B cell (primary cell): Measurements from ENCODE around the gene DUSP5. TPM values are rescaled to one million over a fixed set of nuclear protein-coding genes. Genes with fewer than 3 reads are reported as not detected.

Experiments used
- ATAC-seq: fragments of 200-7000 bp; cut with Tn5 transposase; one replicate; pipeline ENCODE4 v1.10.0; 2021; ENCODE audit warnings: low read depth, mild to moderate bottlenecking, moderate number of reproducible peaks, moderate library complexity
- CTCF ChIA-PET: fragments of 350-600 bp; sonication (Branson Sonifier 250); formaldehyde crosslinking; loops from one replicate; lab custom pipeline; 2021; ENCODE audit warnings: antibody characterized with exemption, inconsistent platforms; lab: Charles Lee
- POLR2A ChIA-PET: fragments of 350-600 bp; sonication (Branson Sonifier 250); formaldehyde crosslinking; loops from one replicate; lab custom pipeline; 2021; ENCODE audit warnings: antibody characterized with exemption; lab: Charles Lee
- DNase-seq: peaks from one replicate; pipeline ENCODE4 v3.0.0; 2013
- H2AFZ ChIP-seq: 2 replicates; pipeline ENCODE4 v1.6.1; 2012; ENCODE audit warnings: mild to moderate bottlenecking, low read depth, low read length; ENCODE audit not compliant: insufficient read depth, poor library complexity, severe bottlenecking
- H3K27ac ChIP-seq, 2 donors: 1 replicate in 1 of 2; 2 replicates in 1 of 2; pipeline ENCODE4 v1.5.1; 2012 to 2013; ENCODE audit warnings: low read length in 2 of 2, mild to moderate bottlenecking in 2 of 2, moderate library complexity in 1 of 2
- H3K27me3 ChIP-seq, 4 experiments: fragments of 200-600 bp in 1 of 4; sonication (generic) in 1 of 4; replicated peaks in 1 of 4; 1 replicate in 2 of 4; 2 replicates in 2 of 4; pipeline versions ENCODE4 v1.6.1 to v1.7.0; 2013 to 2016; ENCODE audit warnings: low read length in 3 of 4, mild to moderate bottlenecking in 2 of 4, mixed read lengths in 1 of 4, moderate library complexity in 1 of 4; ENCODE audit not compliant: insufficient read depth in 4 of 4, control insufficient read depth in 3 of 4; ENCODE audit errors: control extremely low read depth in 1 of 4
- H3K36me3 ChIP-seq, 2 experiments: replicated peaks in 1 of 2; 1 replicate in 1 of 2; 2 replicates in 1 of 2; pipeline versions ENCODE4 v1.6.1 to v1.7.1; 2013; ENCODE audit warnings: low read length in 1 of 2; ENCODE audit not compliant: insufficient read depth in 2 of 2, control insufficient read depth in 1 of 2; ENCODE audit errors: control extremely low read depth in 1 of 2, extremely low read depth in 1 of 2
- H3K4me1 ChIP-seq, 2 donors: fragments of 200-600 bp in 1 of 2; sonication (generic) in 1 of 2; 1 replicate in 1 of 2; 2 replicates in 1 of 2; pipeline versions ENCODE4 v1.5.1 to v1.6.1; 2013 to 2017; ENCODE audit warnings: low read length in 2 of 2; ENCODE audit not compliant: control insufficient read depth in 2 of 2, insufficient read depth in 2 of 2
- H3K4me2 ChIP-seq: replicated peaks from 2 replicates; pipeline ENCODE3; 2012; ENCODE audit warnings: mild to moderate bottlenecking, low read depth, low read length; ENCODE audit not compliant: poor library complexity, severe bottlenecking
- H3K4me3 ChIP-seq, 5 experiments: fragments of 200-600 bp in 1 of 5; sonication (generic) in 1 of 5; 1 replicate in 3 of 5; 2 replicates in 2 of 5; pipeline versions ENCODE4 v1.5.1 to v1.7.0; 2011 to 2016; ENCODE audit warnings: low read length in 4 of 5, mild to moderate bottlenecking in 4 of 5, low read depth in 2 of 5, control low read depth in 1 of 5, moderate library complexity in 1 of 5; ENCODE audit not compliant: insufficient read depth in 1 of 5; ENCODE audit errors: control extremely low read depth in 1 of 5, extremely low read depth in 1 of 5
- H3K79me2 ChIP-seq: fragments of 200-600 bp; sonication (generic); one replicate; pipeline ENCODE4 v1.6.0; 2016; ENCODE audit warnings: low read length; ENCODE audit not compliant: control insufficient read depth, insufficient read depth
- H3K9ac ChIP-seq: fragments of 200-600 bp; sonication (generic); 2 replicates; pipeline ENCODE4 v1.6.1; 2017; ENCODE audit warnings: mild to moderate bottlenecking, low read length, moderate library complexity
- H3K9me3 ChIP-seq, 3 donors: one replicate each; pipeline versions ENCODE4 v1.6.1 to v1.7.1; 2013; ENCODE audit warnings: low read length in 2 of 3; ENCODE audit not compliant: control insufficient read depth in 2 of 3, insufficient read depth in 1 of 3; ENCODE audit errors: control extremely low read depth in 1 of 3
- H4K20me1 ChIP-seq: 2 replicates; pipeline ENCODE4 v1.6.0; 2012; ENCODE audit warnings: mild to moderate bottlenecking, low read length; ENCODE audit not compliant: insufficient read depth, control insufficient read depth, poor library complexity, severe bottlenecking
- H3K27ac Mint-ChIP-seq: one replicate; pipeline ENCODE4 v1.8.0; 2021; ENCODE audit warnings: mixed read lengths
- H3K27me3 Mint-ChIP-seq: one replicate; pipeline ENCODE4 v1.8.0; 2021; ENCODE audit warnings: mixed read lengths
- H3K4me1 Mint-ChIP-seq: one replicate; pipeline ENCODE4 v1.8.0; 2021; ENCODE audit warnings: mixed read lengths
- H3K4me3 Mint-ChIP-seq: one replicate; pipeline ENCODE4 v1.8.0; 2021; ENCODE audit warnings: mixed read lengths
- H3K9me3 Mint-ChIP-seq: one replicate; pipeline ENCODE4 v1.8.0; 2022; ENCODE audit warnings: mixed read lengths; ENCODE audit not compliant: insufficient read depth
- EZH2 ChIP-seq: IDR thresholded peaks from 2 replicates; pipeline ENCODE4 v1.6.1; 2012; ENCODE audit warnings: borderline replicate concordance, low read depth, mild to moderate bottlenecking, moderate library complexity, low read length; ENCODE audit not compliant: insufficient read depth, poor library complexity, severe bottlenecking
- WGBS: methylation state at CpG from one replicate; pipeline ENCODE4 v1.1.5; 2013; ENCODE audit warnings: missing lambda C conversion rate; ENCODE audit not compliant: insufficient coverage; 5-methylcytosine and 5-hydroxymethylcytosine counted together
- intact Hi-C: fragments of 100-400 bp; cut with micrococcal nuclease; formaldehyde crosslinking; loops from one replicate; pipeline ENCODE4 v1.10.0; 2022
- polyA plus RNA-seq: library from polyadenylated mRNA; depleted of rRNA; stranded (reverse); fragments of >200 nt; gene quantifications from 2 replicates; pipeline ENCODE4 v1.2.3, GENCODE V29; 2012
- total RNA-seq, 2 donors: library from RNA; stranded (reverse); fragments of 120-200 nt in 1 of 2; gene quantifications; 1 replicate in 1 of 2; 2 replicates in 1 of 2; pipeline versions ENCODE4 v1.2.3 to v1.2.4, GENCODE V29; 2013 to 2022
- TF ChIP-seq, protein P1 (sequence below): fragments of 200-600 bp; IDR thresholded peaks from one replicate; pipeline ENCODE4 v1.8.0; 2022; ENCODE audit warnings: antibody characterized with exemption, mild to moderate bottlenecking

DUSP5 gene
- total and polyA plus RNA-seq, 2 donors (not counting 1 experiment from before 2014, with no cell fraction given), result 10.0 to 71.0 TPM

DNA sequence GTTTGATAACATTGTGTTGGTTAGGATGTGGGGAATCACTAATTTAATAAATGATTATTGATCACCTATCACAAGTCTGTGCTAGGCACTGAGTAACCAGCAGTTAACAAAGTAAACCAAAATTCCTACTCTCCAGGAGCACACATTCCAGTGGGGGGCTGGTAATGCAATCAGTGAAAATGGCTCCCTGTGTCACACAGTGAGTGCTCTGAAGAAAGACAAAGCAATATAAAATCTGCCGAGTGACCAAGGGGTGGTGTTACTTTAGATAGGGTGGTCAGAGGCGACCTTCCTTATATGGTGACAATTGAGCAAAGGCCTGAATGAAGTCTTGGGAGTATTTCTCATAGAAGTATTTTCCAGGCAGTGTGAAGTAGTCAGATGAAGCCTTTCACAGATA is 56.2 kb downstream of the DUSP5 start:
- H2AFZ ChIP-seq, result no peak overlapping the region
- no peak overlapping the region for H3K4me3 ChIP-seq
- peaks cover 0 to 4% of the 10 kb centered on the region in 2 donors for H3K4me1 ChIP-seq
- H3K4me2 ChIP-seq, result no peak overlapping the region
- intact Hi-C loops, result no loop called here
- no peaks in the 10 kb centered on the region for H3K9me3 ChIP-seq
- ChIA-PET POLR2A (no interaction called here), CTCF (interaction anchor here (1.4 to 3.9 kb wide), 2 partner anchors 242 to 247 kb away, joined by 3 to 34 read pairs; partner anchors contain the start of gene SMNDC1)
- Mint-ChIP-seq H3K27ac (no peak overlapping the region), H3K4me3 (no peak overlapping the region), H3K9me3 (no peaks in the 10 kb centered on the region), H3K4me1 (peaks cover 3% of the 10 kb centered on the region), H3K27me3 (peaks cover 26% of the 10 kb centered on the region)
- DNase-seq (no peak), ATAC-seq (no peak)
- TF ChIP-seq EZH2, result no peak
- TF ChIP-seq, protein P1, sequence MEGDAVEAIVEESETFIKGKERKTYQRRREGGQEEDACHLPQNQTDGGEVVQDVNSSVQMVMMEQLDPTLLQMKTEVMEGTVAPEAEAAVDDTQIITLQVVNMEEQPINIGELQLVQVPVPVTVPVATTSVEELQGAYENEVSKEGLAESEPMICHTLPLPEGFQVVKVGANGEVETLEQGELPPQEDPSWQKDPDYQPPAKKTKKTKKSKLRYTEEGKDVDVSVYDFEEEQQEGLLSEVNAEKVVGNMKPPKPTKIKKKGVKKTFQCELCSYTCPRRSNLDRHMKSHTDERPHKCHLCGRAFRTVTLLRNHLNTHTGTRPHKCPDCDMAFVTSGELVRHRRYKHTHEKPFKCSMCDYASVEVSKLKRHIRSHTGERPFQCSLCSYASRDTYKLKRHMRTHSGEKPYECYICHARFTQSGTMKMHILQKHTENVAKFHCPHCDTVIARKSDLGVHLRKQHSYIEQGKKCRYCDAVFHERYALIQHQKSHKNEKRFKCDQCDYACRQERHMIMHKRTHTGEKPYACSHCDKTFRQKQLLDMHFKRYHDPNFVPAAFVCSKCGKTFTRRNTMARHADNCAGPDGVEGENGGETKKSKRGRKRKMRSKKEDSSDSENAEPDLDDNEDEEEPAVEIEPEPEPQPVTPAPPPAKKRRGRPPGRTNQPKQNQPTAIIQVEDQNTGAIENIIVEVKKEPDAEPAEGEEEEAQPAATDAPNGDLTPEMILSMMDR, result no peak
- WGBS, result no CpG with 5 or more reads among the region's 2 CpGs
- H3K79me2 ChIP-seq, result no peaks in the 10 kb centered on the region
- H3K27me3 ChIP-seq, result peaks cover 0 to 9% (median 5%) of the 10 kb centered on the region in 4 experiments
- no peak overlapping the region for H3K27ac ChIP-seq
- no peak overlapping the region for H3K9ac ChIP-seq
- no peaks in the 10 kb centered on the region for H3K36me3 ChIP-seq
- no peaks in the 10 kb centered on the region for H4K20me1 ChIP-seq

DNA sequence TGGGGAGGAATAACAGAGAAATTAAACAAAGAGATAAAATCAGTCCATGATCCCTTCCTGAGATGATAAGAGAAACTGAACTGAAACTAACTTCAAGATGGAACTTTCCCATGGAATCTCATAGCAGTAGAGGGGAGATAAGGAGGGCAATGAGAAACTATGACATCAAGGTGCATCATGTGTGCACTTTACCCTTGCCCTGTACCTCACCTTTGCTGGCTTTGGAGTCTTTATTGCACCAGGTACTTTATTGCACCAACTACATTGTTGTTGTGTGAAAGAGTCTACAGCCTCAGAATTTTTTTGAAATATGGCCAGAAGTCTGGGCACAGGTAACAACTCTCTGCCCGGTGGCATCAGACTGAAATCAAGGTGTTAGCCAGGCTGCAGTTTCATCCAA is 58.6 kb downstream of the DUSP5 start:
- intact Hi-C loops, result no loop called here
- CTCF ChIA-PET, result no interaction called here
- no peak overlapping the region for H3K4me2 ChIP-seq

More for the DNA sequence above, 58.6 kb downstream of the DUSP5 start:
- WGBS, result no CpG with 5 or more reads among the region's 1 CpG
- H3K79me2 ChIP-seq, result no peaks in the 10 kb centered on the region
- H4K20me1 ChIP-seq, result no peaks in the 10 kb centered on the region
- H3K4me1 ChIP-seq, result peaks cover 0 to 4% of the 10 kb centered on the region in 2 donors
- POLR2A ChIA-PET, result no interaction called here
- H3K36me3 ChIP-seq, result no peaks in the 10 kb centered on the region
- H3K4me3 ChIP-seq, result no peak overlapping the region
- DNase-seq (no peak), ATAC-seq (no peak)
- Mint-ChIP-seq H3K27me3 (peaks cover 22% of the 10 kb centered on the region), H3K9me3 (no peaks in the 10 kb centered on the region), H3K4me3 (no peak overlapping the region), H3K27ac (no peak overlapping the region), H3K4me1 (peaks cover 3% of the 10 kb centered on the region)
- TF ChIP-seq EZH2, result no peak
- TF ChIP-seq, protein P1, result no peak
- H3K27me3 ChIP-seq, result peaks cover 0 to 8% (median 5%) of the 10 kb centered on the region in 4 experiments
- no peak overlapping the region for H3K9ac ChIP-seq
- H3K27ac ChIP-seq, result no peak overlapping the region
- H3K9me3 ChIP-seq, result no peaks in the 10 kb centered on the region
- H2AFZ ChIP-seq, result no peak overlapping the region
